ENCODE measurements around the gene ZNFX1.

ZNFX1 gene

GRCh38 chr20:49291200-49291599, 13.3 kb upstream of the ZNFX1 start:
- TF ChIP-seq CTCF (IDR thresholded peaks at IDR 0.05; ENCODE audit: low read depth, low read length) (no peak), EZH2phosphoT487 (IDR thresholded peaks at IDR 0.05; ENCODE audit: low read depth) (no peak)
- peaks cover 35% of the 10 kb centered on the region for H3K4me1 ChIP-seq (ENCODE audit: low read length)
- peak overlapping the region; percentile 50 for H3K27ac ChIP-seq (ENCODE audit: low read length)
- H2AFZ ChIP-seq (ENCODE audit: low read depth, low read length) = no peak overlapping the region
- H4K20me1 ChIP-seq (ENCODE audit: insufficient read depth, low read length) = peaks cover 67% of the 10 kb centered on the region
- peaks cover 12% of the 10 kb centered on the region; the same call in 1 of the 2 replicates for H3K9me3 ChIP-seq (ENCODE audit: insufficient read depth, low read length)
- H3K79me2 ChIP-seq (ENCODE audit: low read length) = peaks cover 32% of the 10 kb centered on the region
- H3K36me3 ChIP-seq (replicated peaks; ENCODE audit: low read depth, low read length) = peaks cover 75% of the 10 kb centered on the region
- no peak overlapping the region for H3K9ac ChIP-seq (ENCODE audit: low read length)
- no peak overlapping the region for H3K4me2 ChIP-seq (ENCODE audit: low read length)
- no peaks in the 10 kb centered on the region for H3K27me3 ChIP-seq (ENCODE audit: low read depth, low read length)
- no peak overlapping the region for H3K4me3 ChIP-seq (ENCODE audit: low read length)

DNA sequence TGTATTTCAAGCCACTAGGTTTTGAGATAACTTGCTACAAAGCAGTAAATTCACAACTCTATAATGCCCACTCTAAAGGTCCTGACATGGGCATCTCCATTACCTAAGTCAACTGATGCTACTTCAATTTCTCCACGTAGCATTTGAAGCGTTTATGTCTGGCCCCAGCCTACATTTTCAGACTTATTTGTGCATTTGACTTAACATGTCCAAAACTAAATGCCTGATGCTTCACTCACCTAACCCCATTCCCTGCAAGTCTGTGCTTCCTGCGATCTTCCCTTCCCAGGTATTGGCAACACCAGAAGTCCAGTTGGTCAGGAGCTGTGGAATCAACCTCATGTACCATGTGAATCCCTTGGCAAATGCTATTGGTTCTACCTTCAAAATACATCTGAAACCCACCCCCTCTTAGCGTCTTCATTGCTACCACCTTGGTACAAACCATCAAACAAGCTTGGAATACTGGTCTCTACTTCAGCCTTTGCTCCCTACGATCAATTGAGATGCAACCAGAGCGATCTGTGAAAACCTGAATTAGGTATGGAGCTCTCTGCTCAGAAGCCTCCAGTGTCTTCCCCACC, 12.8 kb upstream of the ZNFX1 start:
- H3K79me2 ChIP-seq (ENCODE audit: low read length) = peaks cover 37% of the 10 kb centered on the region
- peaks cover 77% of the 10 kb centered on the region for H3K36me3 ChIP-seq (replicated peaks; ENCODE audit: low read depth, low read length)
- no peak overlapping the region for H2AFZ ChIP-seq (ENCODE audit: low read depth, low read length)
- H3K9ac ChIP-seq (ENCODE audit: low read length) = no peak overlapping the region
- peaks cover 72% of the 10 kb centered on the region for H4K20me1 ChIP-seq (ENCODE audit: insufficient read depth, low read length)
- no peaks in the 10 kb centered on the region for H3K27me3 ChIP-seq (ENCODE audit: low read depth, low read length)
- H3K4me2 ChIP-seq (ENCODE audit: low read length) = no peak overlapping the region
- peaks cover 39% of the 10 kb centered on the region for H3K4me1 ChIP-seq (ENCODE audit: low read length)
- H3K9me3 ChIP-seq (ENCODE audit: insufficient read depth, low read length) = peaks cover 17% of the 10 kb centered on the region; the same call in 1 of the 2 replicates
- peak overlapping the region; percentile 50 for H3K27ac ChIP-seq (ENCODE audit: low read length)
- TF ChIP-seq CTCF (IDR thresholded peaks at IDR 0.05; ENCODE audit: low read depth, low read length) (no peak), EZH2phosphoT487 (IDR thresholded peaks at IDR 0.05; ENCODE audit: low read depth) (no peak)
- H3K4me3 ChIP-seq (ENCODE audit: low read length) = no peak overlapping the region

- Histone ChIP-seq H3K4me1 (ENCODE audit: low read length) (peaks cover 52% of the 10 kb centered on the region), H3K4me2 (ENCODE audit: low read length) (no peak overlapping the region), H3K27ac (ENCODE audit: low read length) (peak overlapping the region; percentile 50), H3K79me2 (ENCODE audit: low read length) (peaks cover 53% of the 10 kb centered on the region), H4K20me1 (ENCODE audit: insufficient read depth, low read length) (peaks cover 88% of the 10 kb centered on the region), H3K27me3 (ENCODE audit: low read depth, low read length) (no peaks in the 10 kb centered on the region), H2AFZ (ENCODE audit: low read depth, low read length) (no peak overlapping the region), H3K36me3 (replicated peaks; ENCODE audit: low read depth, low read length) (peaks cover 84% of the 10 kb centered on the region), H3K4me3 (ENCODE audit: low read length) (no peak overlapping the region), H3K9me3 (ENCODE audit: insufficient read depth, low read length) (peaks cover 29% of the 10 kb centered on the region; the same call in 1 of the 2 replicates), H3K9ac (ENCODE audit: low read length) (no peak overlapping the region)
- TF ChIP-seq CTCF (IDR thresholded peaks at IDR 0.05; ENCODE audit: low read depth, low read length) = no peak
- no peak for TF ChIP-seq EZH2phosphoT487 (IDR thresholded peaks at IDR 0.05; ENCODE audit: low read depth)
These were observed 11.2 kb upstream of the ZNFX1 start for GRCh38 chr20:49288784-49289696.

DNA sequence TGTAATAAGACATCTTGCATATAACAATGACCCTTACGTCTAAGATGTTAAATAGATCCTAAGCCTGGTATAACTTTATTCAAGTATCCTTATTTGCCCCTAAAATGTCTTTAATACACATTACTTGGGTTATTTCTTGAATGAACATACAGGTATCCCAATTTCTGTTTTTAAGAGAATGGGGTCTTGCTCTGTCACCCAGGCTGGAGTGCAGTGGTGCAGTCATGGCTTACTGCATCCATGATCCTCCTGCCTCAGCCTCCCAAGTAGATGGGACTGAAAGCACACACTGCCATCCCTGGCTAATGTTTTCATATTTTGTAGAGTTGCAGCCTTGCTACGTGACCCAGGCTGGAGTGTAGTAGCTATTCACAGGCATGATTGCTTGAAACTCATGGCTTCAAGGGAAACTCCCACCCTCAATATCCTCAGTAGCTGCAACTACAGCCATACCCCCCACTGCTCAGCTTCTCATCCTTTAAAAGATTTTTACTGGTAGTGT, 10.4 kb upstream of the ZNFX1 start:
- Histone ChIP-seq H2AFZ (ENCODE audit: low read depth, low read length) (no peak overlapping the region), H3K4me2 (ENCODE audit: low read length) (no peak overlapping the region), H3K27me3 (ENCODE audit: low read depth, low read length) (no peaks in the 10 kb centered on the region), H3K27ac (ENCODE audit: low read length) (peak overlapping the region; percentile 25), H3K4me1 (ENCODE audit: low read length) (peaks cover 59% of the 10 kb centered on the region), H3K9ac (ENCODE audit: low read length) (no peak overlapping the region), H4K20me1 (ENCODE audit: insufficient read depth, low read length) (peaks cover 96% of the 10 kb centered on the region), H3K4me3 (ENCODE audit: low read length) (no peak overlapping the region), H3K79me2 (ENCODE audit: low read length) (peaks cover 61% of the 10 kb centered on the region), H3K36me3 (replicated peaks; ENCODE audit: low read depth, low read length) (peaks cover 92% of the 10 kb centered on the region), H3K9me3 (ENCODE audit: insufficient read depth, low read length) (peaks cover 37% of the 10 kb centered on the region; the same call in 1 of the 2 replicates)
- TF ChIP-seq EZH2phosphoT487 (IDR thresholded peaks at IDR 0.05; ENCODE audit: low read depth) (no peak), CTCF (IDR thresholded peaks at IDR 0.05; ENCODE audit: low read depth, low read length) (no peak)
